NCI-H2196 (cell line): ENCODE measurements around the gene SLC38A5.
"Not testable (repeated sequence)": the region's sequence is repeated elsewhere in the genome, so short reads cannot be mapped to it uniquely, and the experiment has no call there.

ENCODE experiments used
- DNase-seq: peaks from one replicate; lab custom pipeline; 2025; ENCODE audit not compliant: unreplicated experiment; lab: John Stamatoyannopoulos, UW

Gene SLC38A5

DNA sequence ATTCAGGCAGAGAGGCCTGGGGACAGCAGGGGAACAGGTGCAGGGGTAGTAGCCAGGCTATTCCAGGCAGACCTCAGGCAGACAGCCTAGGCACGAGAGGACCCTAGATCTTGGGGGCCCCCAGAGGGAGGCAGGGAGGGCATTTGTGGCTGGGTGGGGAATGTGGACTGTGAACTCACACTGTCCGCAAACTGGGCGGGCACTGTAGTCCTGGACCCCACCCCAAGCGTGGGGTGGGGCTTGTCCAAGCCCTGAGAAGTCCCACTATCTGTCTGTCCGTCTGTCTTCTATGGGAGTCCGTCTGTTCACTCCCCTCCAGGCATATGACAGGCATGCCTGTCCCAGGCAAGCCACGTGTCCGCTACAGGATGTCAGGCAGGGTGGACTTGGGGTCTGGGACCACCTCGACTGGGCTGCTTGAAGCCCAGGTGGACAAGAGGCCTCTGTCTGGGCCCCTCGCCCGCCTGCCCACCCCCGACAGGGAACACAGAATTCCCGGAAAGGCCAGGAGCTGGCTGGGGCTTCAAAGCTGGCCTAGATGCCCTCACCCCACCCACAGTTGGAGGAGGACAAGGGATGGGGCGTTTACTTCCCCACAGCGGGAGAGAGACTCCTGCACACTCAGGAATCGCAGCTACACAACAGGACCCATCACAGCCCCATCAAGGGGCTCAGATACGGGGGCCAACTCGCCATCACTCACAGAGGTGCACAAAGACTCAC lies at the start of gene SLC38A5:
Gene SLC38A5 (minus strand): TSS at position 151 of the 723 bp plus-strand sequence. CDS start 2,336 bp downstream, outside the sequence.
- no peak for DNase-seq

DNA sequence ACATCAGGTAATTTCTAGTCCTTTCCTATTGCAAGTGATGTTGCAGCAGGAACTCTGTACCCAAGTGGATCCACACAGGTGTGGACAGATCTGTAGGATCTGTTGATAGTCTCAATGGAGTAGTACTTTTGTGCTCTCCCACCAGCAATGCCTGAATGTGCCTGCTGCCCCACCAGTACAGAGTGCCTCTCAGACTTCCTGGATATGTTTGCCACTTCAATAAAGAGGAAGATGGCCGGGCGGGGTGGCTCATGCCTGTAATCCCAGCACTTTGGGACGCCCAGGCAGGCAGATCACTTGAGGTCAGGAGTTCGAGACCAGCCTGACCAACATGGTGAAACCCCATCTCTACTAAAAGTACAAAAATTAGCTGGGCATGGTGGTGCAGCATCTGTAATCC lies 49.4 kb upstream of the SLC38A5 start:
- DNase-seq = not testable (repeated sequence)

- no peak for DNase-seq
Observed at GRCh38 chrX:48516987-48517386, 46.9 kb upstream of the SLC38A5 start.

- no peak for DNase-seq
Observed at GRCh38 chrX:48516285-48516684, 46.2 kb upstream of the SLC38A5 start.

- no peak for DNase-seq
Observed at GRCh38 chrX:48515842-48516241, 45.8 kb upstream of the SLC38A5 start.

GRCh38 chrX:48514868-48515460 lies 44.9 kb upstream of the SLC38A5 start:
- DNase-seq = no peak

DNA sequence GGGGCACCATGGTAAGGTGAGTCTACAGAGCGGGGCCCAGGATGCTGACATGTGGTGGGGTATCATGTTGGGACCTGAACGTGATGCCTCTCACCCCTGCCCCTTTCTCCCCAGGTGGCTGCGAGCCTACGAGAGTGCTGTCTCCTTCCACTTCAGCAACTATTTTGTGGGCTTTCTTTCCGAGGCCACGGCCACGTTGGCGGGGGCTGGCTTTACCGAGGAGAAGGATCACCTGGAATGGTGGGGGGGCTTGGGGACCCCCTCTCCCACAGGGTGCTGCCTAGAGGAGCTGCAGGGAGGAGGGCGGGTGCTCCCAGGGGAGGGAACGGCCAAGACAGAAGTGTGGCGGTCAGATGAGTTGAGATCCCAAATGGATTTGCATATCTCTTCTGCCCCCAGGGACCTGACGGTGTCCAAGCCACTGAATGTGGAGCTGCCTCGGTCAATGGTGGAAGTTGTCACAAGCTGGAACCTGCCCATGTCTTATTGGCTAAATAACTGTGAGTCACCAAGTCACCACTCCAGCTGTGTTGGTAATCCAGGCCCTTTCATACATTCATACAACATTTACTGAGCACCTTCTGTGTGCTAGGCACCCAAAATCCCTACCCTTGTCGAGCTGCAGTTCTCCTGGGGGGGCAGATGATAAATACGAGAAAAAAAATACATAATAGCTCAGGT lies 44.2 kb upstream of the SLC38A5 start:
- no peak for DNase-seq

DNA sequence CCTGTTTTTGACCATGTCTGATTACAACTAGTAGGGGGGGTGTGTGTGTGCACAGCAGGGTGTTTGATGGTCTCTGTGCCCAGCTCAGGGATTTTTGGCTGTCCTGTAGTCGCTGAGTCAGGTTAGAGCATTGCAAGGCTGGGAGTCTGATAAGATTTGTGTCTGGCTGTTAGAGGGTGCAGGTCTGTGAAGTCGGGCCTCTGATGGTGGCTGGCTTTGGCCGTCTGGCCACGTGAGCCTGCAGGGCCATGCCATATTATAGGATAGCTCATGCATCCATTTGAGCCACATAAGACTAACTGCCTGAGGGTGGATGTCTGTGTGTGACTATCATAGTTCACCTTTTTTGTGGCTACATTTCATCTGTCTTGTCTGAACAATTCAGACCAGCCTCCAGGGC lies 43.6 kb upstream of the SLC38A5 start:
- DNase-seq = no peak

- no peak for DNase-seq
Observed at GRCh38 chrX:48512371-48512935, 42.4 kb upstream of the SLC38A5 start.

DNA sequence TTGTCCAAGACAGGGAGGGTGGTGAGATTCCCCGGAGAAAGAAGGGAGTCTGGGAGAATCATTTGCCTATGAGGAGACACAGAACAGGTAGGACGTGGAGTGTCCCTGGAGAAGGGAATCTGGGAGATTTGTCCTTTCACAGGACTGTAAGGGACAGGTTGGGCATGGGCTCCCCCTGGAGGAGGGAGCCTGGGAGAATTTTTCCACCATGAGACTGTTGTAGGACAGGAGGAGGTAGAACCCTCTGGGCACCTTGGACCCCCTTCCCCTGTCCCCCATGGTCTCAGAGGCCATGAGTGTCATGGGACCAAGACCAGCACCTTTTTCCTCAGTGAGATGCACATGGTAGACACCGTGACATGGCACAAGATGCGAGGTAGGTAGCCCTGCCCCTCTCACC lies 41.5 kb upstream of the SLC38A5 start:
- DNase-seq = peak; percentile 1

DNA sequence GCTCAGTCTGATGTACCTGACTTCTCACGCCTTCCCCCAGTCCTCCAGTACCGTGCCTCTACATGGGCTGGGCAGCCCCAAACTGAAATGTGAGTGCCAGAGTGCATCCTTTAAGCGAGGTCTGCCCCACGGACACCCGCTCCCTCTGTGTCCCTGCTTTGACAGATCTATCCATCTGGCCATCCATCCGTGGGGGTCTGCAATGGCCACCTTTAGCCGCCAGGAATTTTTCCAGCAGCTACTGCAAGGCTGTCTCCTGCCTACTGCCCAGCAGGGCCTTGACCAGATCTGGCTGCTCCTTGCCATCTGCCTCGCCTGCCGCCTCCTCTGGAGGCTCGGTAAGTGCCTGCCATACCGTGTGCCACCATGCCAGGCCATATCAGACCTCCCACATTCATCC lies 39.6 kb upstream of the SLC38A5 start:
- DNase-seq = no peak

DNA sequence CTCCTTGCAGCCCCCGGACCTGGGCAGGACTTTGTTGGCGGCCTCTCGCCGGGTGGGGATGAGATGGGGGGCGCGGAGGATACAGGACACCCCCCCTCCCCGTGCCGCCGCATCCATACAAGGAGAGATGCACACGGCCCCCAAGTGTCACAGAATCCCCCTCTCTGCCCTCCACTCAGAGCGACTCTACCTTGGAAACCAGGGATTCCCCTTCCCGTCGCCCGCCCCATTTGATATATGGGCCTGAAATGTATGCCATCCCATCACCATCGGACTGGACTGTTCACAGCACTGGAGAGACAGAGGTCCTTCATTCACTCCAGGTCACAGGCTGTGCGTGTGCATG lies 39.2 kb upstream of the SLC38A5 start:
- DNase-seq = no peak

GRCh38 chrX:48508400-48509244 lies 38.6 kb upstream of the SLC38A5 start, which contains the start of gene PORCN:
TSS of gene PORCN (plus strand) at chrX:48508992. CDS start at chrX:48509821, 829 bp downstream.
- peak; percentile 50 for DNase-seq

DNA sequence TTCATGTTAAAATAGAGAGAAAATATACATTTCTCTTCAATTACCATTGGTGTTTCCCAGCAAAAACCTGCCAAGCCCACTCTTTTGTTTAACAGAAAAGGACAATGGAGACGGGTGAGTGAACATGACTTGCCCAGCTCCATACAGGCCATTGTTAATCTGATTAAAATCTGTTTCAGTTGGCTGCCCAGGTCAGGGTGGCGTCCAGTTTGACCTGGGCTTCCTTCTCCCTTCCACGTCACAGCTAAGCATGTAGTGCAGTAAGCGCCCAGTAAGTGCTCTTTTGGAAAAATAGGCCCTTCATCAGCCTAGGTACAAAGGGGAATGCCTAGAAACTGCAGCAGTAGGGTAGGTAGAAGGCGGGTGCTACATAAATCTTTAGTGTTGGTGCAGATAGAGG lies 37.2 kb upstream of the SLC38A5 start:
- no peak for DNase-seq

- DNase-seq = no peak
Observed at GRCh38 chrX:48505481-48505880, 35.4 kb upstream of the SLC38A5 start.

DNA sequence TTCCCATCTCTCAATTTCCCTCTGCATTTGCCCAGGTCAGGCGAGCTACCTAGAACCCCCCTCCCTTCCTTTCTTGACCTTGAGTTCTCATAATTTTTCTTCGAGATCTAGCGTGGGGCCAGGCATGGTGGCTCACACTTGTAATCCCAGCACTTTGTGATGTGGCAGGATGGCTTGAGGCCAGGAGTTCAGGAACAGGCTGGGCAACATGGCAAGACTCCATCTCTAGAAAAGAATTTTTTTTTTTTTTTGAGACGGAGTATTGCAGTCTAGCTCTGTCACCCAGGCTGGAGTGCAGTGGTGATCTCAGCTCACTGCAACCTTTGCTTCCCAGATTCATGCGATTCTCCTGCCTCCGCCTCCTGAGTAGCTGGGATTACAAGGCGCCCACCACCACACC lies 34.2 kb upstream of the SLC38A5 start:
- no peak for DNase-seq

DNA sequence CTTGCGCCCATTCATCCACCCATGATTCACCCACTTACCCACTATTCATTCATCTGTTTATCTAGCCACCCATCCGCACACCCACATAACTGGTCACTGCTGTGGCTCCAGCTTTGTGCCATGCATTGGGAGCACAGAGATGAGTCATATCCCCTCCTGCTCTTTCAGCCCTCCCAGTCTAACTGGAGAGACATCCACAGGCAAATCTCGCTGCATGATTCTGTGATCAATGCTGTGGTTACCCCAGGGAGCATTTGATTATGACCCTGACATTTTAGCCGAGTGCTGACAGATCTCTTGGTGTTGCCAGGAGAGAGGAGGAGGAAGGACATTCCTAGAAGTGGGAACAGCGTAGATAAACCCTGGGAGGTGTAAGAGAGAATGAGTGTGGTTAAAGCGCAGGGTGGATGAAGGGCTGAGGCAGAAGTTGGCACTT lies 28.3 kb upstream of the SLC38A5 start:
- DNase-seq = no peak

DNA sequence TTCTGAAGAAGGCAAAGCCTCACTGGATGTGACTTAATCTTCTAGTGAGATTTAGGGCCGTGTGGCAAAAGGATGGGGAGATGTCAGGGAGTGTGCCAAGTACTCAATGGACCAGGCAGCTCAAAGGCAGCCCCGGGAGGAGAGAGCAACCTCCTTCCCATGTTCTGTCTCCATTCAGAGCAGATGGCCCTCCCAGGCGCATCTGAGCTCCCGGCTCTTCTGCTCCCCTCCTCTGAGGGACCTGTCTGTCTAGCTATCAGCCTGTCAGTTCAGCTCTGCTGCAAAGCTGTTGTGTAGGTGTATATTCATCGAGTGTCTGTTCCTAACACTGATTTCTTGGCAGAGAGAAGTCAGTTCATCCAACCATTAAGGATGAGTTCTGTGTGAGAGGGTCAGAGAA lies 27.8 kb upstream of the SLC38A5 start:
- DNase-seq = no peak

GRCh38 chrX:48496660-48497059 lies 26.6 kb upstream of the SLC38A5 start:
- no peak for DNase-seq

DNA sequence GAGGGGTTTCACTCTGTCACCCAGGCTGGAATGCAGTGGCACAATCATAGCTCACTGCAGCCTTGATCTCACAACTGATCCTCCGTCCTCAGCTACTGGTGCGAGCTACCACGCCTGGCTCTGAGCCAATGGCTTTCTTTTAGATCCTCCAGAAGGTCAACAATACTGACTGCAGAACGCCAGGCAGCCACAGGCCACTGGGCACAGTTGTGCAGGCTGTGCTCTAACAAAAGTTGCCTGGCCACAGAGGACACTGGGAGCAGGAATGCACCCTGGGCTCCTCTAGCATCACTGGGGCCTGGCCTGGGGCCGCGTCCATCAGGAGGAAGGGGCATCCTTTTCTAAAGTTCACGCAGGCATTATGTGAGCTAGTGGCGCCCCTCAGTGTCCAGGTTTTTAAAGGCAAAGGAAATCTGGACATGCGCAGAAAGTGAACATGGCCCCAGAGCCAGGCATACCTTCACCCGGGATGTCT lies 23.9 kb upstream of the SLC38A5 start:
- no peak for DNase-seq
